PFSK-1 (cell line): ENCODE measurements around the gene SATB2.

Experiments
- FOXP2 ChIP-seq: optimal IDR thresholded peaks from 2 replicates; pipeline ENCODE3; 2011; ENCODE audit warnings: borderline replicate concordance, control low read depth, inconsistent platforms; ENCODE audit not compliant: insufficient read depth; ENCODE audit errors: extremely low read length, extremely low read depth
- POLR2AphosphoS5 ChIP-seq: IDR thresholded peaks from 2 replicates; pipeline ENCODE4 v1.6.1; 2012; ENCODE audit warnings: low read depth, mild to moderate bottlenecking, control low read depth, low read length, moderate library complexity
- REST ChIP-seq, 2 experiments: IDR thresholded peaks; 2 replicates each; pipeline versions ENCODE4 v1.6.1 to v1.8.0; 2011 to 2012; ENCODE audit warnings: low read depth in 2 of 2, low read length in 2 of 2, control low read depth in 1 of 2, inconsistent platforms in 1 of 2, mild to moderate bottlenecking in 1 of 2, moderate library complexity in 1 of 2; ENCODE audit not compliant: insufficient read depth in 1 of 2
- SIN3A ChIP-seq: IDR thresholded peaks from 2 replicates; pipeline ENCODE4 v1.6.1; 2012; ENCODE audit warnings: mild to moderate bottlenecking, low read length, moderate library complexity, borderline replicate concordance; ENCODE audit not compliant: insufficient read depth
- TAF1 ChIP-seq: IDR thresholded peaks from 2 replicates; pipeline ENCODE4 v1.6.1; 2012; ENCODE audit warnings: low read length, control low read depth, borderline replicate concordance; ENCODE audit not compliant: insufficient read depth

SATB2 gene

GRCh38 chr2:199309973-199310372, 147.8 kb downstream of the SATB2 start:
- TF ChIP-seq REST (IDR thresholded peaks at IDR 0.05; ENCODE audit: insufficient read depth in 1 of 2, low read depth in 2 of 2, low read length in 2 of 2) (no peak), TAF1 (no peak), SIN3A (no peak), FOXP2 (no peak), POLR2AphosphoS5 (no peak)

GRCh38 chr2:199309411-199309810, 148.3 kb downstream of the SATB2 start:
- TF ChIP-seq POLR2AphosphoS5, result no peak
- TF ChIP-seq REST (IDR thresholded peaks at IDR 0.05; ENCODE audit: insufficient read depth in 1 of 2, low read depth in 2 of 2, low read length in 2 of 2), result no peak
- TF ChIP-seq SIN3A, result no peak
- no peak for TF ChIP-seq FOXP2
- TF ChIP-seq TAF1, result no peak

- TF ChIP-seq REST (IDR thresholded peaks at IDR 0.05; ENCODE audit: insufficient read depth in 1 of 2, low read depth in 2 of 2, low read length in 2 of 2) (no peak), SIN3A (no peak), POLR2AphosphoS5 (no peak), TAF1 (no peak), FOXP2 (no peak)
Measured at GRCh38 chr2:199308567-199308966, 149.2 kb downstream of the SATB2 start.

GRCh38 chr2:199307461-199307860, 150.3 kb downstream of the SATB2 start:
- no peak for TF ChIP-seq POLR2AphosphoS5
- TF ChIP-seq TAF1, result no peak
- no peak for TF ChIP-seq REST (IDR thresholded peaks at IDR 0.05; ENCODE audit: insufficient read depth in 1 of 2, low read depth in 2 of 2, low read length in 2 of 2)
- no peak for TF ChIP-seq FOXP2
- no peak for TF ChIP-seq SIN3A

GRCh38 chr2:199306116-199306515, 151.6 kb downstream of the SATB2 start:
- TF ChIP-seq POLR2AphosphoS5 (no peak), SIN3A (no peak), FOXP2 (no peak), TAF1 (no peak)

- no peak for TF ChIP-seq TAF1
Measured at GRCh38 chr2:199303728-199304177, 154.0 kb downstream of the SATB2 start.
